GM19463 (cell line): ENCODE data around the gene TSNAX.
"Not testable (repeated sequence)": the region's sequence is repeated elsewhere in the genome, so short reads cannot be mapped to it uniquely, and the experiment has no call there.

Experiments
- ATAC-seq: cut with Tn5 transposase; IDR thresholded peaks from one replicate; pipeline ENCODE4 v1.9.1; 2021; ENCODE audit warnings: mild to moderate bottlenecking, moderate library complexity; ENCODE audit not compliant: unreplicated experiment

Gene TSNAX

DNA sequence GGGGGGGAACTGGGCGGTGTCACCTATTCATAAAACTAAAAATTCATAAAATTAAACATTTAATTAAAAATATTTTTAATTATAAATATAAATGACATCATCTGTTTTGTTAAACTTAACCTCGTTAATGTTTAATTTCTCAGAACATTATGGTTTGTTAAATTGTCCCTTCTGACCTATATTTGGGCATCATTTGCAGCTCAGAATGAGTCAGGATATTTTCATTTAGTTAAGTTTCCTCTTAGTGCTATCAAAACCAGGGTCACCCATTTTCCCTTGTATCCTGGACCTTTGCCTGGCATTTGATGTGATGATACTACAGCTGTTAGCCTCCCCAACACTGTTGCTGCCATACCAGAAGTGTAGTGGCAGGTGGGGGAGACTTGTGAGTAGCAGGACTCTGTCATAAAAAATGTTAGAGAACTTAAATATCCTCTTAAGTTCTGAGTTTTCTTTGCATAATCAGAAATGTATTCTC lies 30.3 kb downstream of the TSNAX start:
- no peak for ATAC-seq

DNA sequence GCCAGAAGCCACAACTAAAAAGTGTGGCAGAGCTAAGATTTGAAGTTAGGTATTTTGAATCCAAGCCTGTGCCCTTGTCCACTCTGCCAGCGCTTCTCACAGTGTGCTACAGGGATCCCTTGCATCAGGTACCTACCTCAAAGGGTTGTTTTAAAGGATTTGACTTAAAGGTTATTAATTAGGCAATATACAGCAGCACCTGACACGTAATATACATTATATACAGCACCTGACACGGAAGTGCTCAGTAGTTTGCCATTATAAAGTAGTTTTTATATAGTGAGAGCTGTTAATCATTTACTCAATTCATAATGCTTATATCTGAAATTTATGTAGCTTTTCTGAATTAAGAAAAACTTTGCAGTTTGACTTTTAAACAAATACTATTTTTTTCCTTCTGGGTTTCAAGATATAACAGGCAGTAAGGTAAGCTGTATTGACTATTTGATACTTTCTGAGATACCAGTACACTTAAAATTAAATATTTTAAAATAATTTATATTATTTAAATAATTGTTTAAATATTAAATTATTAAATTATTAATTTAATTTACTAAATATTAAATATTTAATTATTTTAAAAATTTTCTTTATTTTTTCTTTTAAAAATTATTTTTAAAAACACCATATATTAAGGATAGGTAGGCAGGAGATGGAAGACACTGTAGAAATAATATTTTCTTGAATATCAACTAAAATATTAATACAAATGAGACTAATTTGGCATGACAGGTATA lies 33.3 kb downstream of the TSNAX start:
- no peak for ATAC-seq

DNA sequence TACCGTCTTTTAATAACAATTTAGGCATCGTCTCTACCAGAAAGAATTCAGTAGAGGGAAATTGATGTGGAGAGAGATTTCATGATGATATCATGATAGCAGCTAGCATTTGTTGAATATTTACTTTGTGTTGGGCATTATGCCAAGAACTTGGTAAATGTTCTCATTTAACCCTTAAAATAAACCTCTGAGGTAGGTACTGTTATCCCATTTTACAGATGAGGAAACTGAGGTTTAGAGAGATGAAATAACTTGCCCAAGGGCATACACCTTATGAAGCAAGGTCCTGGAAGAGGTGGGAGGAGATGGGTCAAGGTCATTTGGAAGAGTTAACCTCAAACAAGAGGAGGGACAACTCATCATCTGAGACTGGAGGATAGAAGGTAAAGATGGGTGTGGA lies 34.8 kb downstream of the TSNAX start:
- no peak for ATAC-seq

DNA sequence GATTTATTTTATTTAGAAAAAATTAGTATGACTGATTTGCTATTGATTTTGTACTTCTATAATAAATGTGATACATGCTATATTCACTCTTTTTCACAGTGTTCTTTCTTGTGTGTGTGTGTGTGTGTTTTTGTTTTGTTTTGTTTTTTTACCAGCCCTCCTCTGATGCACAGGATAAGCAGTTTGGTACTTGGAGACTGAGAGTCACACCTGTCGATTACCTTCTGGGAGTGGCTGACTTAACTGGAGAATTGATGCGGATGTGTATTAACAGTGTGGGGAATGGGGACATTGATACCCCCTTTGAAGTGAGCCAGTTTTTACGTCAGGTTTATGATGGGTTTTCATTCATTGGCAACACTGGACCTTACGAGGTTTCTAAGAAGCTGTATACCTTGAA lies 35.9 kb downstream of the TSNAX start:
- ATAC-seq = no peak

DNA sequence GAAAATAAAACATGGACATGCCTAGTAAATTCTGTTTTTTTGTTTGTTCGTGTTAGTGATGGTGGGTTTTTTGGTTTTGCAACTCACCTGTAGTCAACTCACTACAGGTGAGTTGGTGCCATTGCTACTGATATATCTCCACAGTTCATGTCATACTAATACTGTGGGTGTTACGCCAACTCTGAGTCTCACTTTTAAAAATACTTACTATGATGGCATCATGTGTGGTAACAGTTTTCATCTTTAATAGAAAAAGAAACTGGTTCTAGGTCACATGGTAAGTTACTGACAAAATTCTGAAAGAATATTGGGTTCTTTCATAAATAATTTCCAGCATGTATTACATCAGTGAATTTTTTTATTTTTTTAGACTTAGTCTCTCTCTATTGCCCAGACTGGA lies 38.0 kb downstream of the TSNAX start:
- no peak for ATAC-seq

DNA sequence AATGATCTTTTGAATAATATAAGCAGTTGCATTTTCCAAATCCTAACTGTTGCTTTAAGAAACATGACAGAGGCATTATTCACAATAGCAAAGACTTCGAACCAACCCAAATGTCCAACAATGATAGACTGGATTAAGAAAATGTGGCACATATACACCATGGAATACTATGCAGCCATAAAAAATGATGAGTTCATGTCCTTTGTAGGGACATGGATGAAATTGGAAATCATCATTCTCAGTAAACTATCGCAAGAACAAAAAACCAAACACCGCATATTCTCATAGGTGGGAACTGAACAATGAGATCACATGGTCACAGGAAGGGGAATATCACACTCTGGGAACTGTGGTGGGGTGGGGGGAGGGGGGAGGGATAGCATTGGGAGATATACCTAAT lies 41.8 kb downstream of the TSNAX start:
- ATAC-seq = not testable (repeated sequence)

DNA sequence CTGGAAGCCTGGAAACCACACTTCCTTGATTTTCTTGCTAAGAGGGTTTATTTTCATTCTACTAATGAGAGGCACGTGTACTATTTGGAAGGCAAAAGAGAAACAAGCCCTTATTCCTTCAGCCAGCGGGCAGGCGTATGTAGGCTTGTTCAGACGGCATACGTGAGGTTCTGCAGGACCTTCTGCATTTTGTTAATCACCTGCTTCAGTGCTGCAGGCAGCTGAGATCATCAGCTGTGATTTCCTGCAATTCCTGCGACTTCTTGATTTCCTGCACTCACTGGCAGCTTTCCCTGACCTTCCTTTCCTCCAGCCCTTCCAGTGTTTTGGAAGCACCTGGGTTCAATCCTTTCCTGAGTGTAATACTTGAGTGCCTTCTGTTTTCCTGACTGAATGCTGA lies 43.4 kb downstream of the TSNAX start:
- no peak for ATAC-seq

DNA sequence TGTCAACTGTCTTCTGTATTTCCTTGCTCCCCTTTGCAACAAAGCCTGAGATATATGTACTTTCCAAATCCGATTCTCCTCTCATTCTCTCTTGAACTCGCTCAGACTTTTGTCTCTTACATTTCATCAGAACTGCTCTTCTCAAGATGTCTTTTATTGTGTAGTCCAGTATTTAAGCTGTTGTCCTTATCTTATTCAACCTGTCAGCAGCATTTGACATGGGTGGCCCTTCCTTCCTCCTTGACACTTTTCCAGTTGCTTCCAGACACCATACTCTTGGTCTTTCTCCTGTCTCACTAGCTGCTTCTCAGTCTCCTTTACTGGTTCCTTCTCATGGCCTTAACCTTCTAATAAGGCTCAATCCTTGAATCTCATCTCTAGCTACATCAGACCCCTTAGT lies 47.0 kb downstream of the TSNAX start:
- no peak for ATAC-seq

DNA sequence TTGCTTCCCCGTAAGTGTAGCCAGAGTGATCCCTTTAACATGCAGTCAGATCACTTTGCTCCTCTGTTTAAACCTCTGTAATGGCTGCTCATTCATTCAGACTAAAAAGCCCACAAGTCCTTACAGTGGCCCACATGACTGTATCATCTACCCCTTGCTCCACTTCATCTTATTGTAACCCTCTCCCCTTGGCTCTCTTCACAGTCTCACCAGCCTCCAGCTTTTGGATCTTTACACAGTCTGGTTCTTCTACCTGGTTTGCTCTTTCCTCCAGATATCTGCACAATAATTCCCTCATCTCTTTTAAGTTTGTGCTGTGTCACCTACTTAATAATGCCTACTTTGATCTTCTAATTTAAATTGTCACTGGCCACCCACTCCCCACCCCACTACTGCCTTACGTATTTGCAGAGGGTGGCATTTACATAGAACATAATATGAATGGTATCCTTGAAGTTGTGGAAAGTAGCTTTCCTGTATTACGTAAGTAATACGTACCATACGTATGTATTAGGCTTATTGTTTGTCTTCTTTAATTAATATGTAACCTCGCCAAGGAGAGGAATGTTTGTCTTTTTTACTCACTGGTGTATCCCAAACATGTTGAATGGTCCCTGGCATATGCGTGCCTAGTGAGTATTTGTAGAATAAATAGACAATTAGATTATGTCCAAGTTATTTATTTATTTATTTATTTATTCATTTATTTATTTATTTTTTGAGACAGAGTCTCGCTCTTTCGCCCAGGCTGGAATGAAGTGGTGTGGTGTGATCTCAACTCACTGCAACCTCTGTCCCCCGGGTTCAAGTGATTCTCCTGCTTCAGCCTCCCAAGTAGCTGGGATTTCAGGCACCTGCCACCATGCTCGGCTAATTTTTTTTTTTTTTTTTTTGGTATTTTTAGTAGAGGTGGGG lies 48.6 kb downstream of the TSNAX start:
- ATAC-seq = no peak

DNA sequence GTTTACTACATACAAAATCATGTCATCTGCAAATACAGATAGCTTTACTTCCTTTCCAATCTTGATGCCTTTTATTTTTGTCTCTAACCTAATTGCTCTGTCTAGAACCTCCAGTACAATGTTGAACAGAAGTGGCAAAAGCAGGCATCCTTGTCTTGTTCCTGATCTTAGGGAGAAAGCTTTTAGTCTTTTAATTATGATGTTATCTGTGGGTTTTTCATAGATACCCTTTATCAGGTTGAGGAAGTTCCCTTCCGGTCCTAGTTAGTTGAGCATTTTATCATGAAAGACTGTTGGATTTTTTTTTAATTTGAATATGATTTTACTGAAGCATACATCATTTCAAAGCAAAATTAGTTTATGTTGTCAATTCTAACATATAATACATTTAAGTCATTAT lies 52.4 kb downstream of the TSNAX start:
- no peak for ATAC-seq

DNA sequence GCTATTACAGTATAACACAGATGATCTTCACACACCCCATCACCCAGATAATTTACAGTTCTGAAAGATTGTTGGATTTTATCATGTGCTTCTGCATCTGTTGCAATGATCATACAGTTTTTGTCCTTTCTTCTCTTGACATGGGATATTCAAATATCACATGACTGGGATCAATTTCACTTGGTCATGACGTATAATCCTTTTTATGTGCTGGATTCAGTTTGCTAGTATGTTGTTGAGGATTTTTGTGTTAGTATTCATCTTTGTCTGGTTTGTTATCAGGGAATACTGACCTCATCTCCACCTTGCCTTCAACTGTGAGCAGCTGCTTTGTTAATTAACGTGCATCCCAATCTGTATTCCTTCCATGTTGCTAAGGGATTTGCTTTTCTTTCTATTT lies 53.4 kb downstream of the TSNAX start:
- ATAC-seq = no peak

DNA sequence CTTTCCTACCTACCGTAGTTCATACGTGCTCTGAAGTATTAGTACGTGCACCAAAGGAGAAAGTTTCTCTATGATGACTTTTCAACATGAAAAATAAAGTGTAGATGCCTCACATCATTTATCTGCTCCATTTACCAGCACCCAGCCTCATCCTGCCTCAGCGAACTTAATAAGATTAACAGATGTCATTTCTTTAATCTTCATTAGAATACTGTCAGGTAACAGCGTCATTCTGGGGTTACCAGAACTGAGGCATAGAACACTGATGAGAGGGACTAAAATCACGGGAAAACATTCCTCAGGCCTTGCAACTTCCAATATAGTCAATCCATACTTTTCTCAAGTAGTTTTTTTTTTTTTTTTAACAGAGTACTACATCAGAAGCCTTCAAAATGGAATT lies 54.9 kb downstream of the TSNAX start:
- ATAC-seq = no peak

DNA sequence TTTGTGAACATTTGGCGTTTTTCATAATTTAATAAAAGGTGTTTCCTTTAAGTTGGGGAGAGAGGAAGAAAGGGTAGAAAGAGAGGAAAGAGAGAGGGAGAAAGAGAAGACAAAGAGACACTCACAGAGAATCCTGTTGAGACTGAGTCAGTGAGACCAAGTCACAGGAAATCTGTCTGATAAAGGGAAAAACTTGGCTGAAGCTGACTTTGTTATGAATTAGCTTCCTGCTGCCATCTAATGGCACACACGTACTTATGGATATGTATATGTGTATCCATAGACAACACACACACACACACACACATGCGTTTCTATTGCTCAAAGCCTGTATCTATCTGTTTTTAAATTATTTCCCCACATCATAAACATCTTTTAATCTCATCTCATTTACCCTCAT lies 55.6 kb downstream of the TSNAX start:
- no peak for ATAC-seq

DNA sequence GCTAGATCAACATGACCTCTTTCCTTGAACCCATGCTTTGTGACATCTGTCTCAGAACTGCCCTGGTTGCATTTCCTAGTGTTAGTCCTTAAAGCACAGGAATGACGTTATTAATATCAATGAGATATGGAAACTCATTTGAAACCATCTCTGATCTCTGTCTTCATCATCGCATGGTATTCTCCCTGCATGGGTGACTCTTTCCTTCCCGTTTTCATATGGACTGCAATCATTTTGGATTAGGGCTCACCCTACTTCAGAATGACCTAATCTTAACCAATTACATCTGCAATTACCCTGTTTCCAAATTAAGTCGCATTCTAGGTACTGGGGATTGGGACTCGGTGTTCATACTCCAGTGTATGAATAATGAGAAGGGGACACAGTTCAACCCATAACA lies 56.5 kb downstream of the TSNAX start:
- ATAC-seq = no peak

DNA sequence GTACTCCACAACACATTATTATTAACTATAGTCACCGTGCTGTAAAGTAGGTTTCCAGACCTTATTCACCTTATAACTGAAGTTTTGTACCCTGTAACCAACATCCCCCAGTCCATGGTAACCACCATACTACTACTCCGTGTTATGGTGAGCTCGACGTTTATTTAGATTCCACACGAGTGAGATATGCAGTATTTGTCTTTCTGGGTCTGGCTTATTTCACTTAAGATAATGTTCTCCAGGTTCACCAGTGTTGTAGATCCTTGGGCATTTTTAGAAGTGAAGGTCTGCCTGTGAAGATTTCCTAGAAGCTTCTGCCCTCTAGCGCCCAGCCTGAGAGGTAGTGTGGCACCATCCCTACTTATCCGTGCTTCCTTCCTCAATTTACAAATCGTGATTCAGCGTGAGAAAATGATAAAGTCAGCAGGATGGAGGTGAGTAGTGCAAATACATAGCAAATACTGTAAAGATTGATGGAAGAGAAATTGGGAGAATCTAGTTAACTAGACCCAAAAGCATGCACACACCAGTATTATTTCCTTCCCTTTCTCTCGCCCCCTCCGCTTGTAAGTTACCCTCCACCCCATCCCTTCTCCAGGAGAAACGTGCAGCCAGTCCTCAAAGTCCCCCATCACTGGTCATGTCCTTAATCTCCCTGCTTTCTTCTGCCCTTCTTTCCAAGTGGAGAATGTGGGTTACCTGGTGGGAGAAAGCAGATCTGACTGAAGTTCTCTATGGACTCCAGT lies 62.2 kb downstream of the TSNAX start:
- ATAC-seq = no peak

DNA sequence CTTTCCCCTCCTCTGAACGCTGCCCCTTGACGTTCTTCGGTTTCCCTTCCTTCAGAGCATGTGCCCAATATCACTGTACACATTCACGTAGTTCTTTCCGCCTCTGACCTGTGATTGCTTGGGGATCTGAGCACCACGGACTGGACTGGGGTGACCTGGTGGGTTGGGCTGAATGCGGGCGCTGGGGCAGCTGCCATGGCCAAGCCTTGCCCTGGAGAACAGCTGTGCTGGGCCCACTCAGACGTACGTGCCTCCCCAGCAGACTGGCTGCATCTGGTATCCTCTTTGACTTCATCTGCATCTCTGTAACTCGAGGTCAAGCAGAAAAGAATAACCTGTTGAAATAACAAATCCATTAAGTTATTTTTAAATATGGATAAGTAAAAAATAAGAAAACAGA lies 63.0 kb downstream of the TSNAX start:
- no peak for ATAC-seq

DNA sequence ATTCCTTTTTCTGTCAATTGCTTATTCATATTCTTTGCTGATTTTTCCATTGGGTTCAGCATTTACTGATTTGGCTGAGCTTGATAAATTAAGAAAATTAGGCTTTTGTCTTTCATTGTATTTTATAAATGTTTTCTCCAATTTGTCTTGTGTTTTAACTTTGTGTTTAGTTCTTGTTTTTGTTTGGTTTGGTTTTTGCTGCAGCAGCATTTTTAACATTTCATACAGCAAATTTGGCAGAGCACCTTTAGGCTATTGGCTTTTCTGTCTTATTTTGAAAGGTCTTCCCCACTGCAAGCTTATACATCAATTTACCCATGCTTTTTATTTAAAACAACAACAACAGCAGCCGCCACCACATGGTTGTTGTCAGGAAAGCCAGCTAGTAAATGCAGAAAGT lies 64.3 kb downstream of the TSNAX start:
- ATAC-seq = no peak

DNA sequence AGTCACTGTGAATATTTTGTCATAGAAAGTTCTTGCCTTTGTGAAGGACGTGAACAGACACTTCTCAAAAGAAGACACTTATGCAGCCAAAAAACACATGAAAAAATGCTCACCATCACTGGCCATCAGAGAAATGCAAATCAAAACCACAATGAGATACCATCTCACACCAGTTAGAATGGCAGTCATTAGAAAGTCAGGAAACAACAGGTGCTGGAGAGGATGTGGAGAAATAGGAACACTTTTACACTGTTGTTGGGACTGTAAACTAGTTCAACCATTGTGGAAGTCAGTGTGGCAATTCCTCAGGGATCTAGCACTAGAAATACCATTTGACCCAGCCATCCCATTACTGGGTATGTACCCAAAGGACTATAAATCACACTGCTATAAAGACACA lies 64.8 kb downstream of the TSNAX start:
- not testable (repeated sequence) for ATAC-seq

DNA sequence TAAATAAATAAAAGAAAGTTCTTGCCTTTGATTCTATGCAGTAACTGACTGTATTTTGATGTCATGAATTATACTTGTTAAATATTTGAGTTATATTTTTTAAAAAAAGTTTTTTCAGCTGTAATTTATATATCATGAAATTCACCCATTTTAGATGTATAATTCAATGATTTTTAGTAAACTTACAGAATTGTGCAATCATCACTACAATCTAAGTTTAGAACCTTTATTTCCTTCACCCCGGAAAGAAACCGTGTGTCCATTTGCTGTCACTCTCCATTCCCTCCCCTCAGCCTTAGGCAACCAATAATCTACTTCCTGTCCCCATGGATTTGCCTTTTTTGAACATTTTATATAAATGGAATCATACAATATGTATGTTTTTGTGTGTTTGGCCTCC lies 65.7 kb downstream of the TSNAX start:
- no peak for ATAC-seq

DNA sequence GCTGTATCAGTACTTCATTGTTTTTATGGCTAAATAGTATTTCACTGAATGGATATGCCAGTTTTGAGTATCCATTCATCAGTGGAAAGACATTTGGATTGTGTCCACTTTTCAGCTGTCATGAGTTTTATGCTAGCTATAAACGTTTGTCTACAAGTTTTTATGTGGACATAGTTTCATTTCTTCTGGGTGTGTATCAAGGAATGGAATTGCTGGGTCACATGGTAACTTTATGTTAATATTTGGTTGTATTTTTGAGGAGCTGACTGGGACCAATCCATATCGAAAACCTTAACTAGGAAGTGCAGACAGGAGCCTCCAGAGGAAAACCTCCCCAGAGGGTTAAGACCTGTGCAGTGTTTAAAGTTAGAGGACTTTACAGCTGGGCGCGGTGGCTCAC lies 66.3 kb downstream of the TSNAX start:
- ATAC-seq = no peak

DNA sequence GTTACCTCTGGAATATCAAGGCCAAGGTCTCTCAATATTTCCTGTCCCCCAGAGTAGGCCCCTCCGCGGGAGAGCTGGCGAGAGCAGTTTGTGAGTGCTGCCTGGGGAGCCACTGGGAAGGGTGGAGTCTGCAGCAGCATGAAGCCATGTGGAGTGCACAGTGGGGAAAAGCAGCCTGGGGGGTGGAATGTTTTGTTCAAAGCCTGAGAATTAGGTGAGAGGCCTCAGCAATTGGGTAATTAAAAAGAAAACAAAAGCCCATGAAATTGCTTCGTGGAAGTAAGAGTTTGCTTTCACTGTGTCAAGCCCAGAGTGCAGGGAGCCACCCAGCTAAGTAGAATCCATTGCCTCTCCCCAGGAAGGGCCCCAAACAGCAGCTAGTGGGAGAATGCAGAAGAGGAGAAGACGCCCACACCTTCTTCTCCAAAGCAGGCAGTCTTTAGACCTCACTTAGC lies 67.9 kb downstream of the TSNAX start:
- no peak for ATAC-seq
